IPS DF 6.9 (cell line): ENCODE results near the gene KLHL3.

Source experiments
- DNase-seq: peaks from one replicate; pipeline ENCODE4 v3.0.0-alpha.2; 2013; ENCODE audit warnings: low read depth, low spot score
- H3K27ac ChIP-seq: one replicate; pipeline ENCODE4 v1.5.1; 2013; ENCODE audit warnings: low read length, control low read depth
- H3K27me3 ChIP-seq: 2 replicates; pipeline ENCODE4 v1.6.1; 2013; ENCODE audit warnings: mild to moderate bottlenecking, low read length; ENCODE audit not compliant: control insufficient read depth, insufficient read depth
- H3K36me3 ChIP-seq: 2 replicates; pipeline ENCODE4 v1.6.1; 2013; ENCODE audit warnings: low read length; ENCODE audit not compliant: control insufficient read depth, insufficient read depth
- H3K4me1 ChIP-seq: 2 replicates; pipeline ENCODE4 v1.6.1; 2013; ENCODE audit warnings: low read length; ENCODE audit not compliant: control insufficient read depth, insufficient read depth
- H3K4me3 ChIP-seq: 2 replicates; pipeline ENCODE4 v1.5.1; 2013; ENCODE audit warnings: mild to moderate bottlenecking, low read length
- H3K9me3 ChIP-seq: 2 replicates; pipeline ENCODE4 v1.6.1; 2013; ENCODE audit warnings: low read length, inconsistent platforms; ENCODE audit not compliant: control insufficient read depth, insufficient read depth
- WGBS: extraction: QIAGEN DNeasy Blood & Tissue Kit; methylation state at CpG from one replicate; pipeline ENCODE4 v1.1.7; 2013; ENCODE audit warnings: mixed read lengths, missing lambda C conversion rate; ENCODE audit not compliant: insufficient read length, insufficient coverage; 5-methylcytosine and 5-hydroxymethylcytosine counted together

The KLHL3 gene

DNA sequence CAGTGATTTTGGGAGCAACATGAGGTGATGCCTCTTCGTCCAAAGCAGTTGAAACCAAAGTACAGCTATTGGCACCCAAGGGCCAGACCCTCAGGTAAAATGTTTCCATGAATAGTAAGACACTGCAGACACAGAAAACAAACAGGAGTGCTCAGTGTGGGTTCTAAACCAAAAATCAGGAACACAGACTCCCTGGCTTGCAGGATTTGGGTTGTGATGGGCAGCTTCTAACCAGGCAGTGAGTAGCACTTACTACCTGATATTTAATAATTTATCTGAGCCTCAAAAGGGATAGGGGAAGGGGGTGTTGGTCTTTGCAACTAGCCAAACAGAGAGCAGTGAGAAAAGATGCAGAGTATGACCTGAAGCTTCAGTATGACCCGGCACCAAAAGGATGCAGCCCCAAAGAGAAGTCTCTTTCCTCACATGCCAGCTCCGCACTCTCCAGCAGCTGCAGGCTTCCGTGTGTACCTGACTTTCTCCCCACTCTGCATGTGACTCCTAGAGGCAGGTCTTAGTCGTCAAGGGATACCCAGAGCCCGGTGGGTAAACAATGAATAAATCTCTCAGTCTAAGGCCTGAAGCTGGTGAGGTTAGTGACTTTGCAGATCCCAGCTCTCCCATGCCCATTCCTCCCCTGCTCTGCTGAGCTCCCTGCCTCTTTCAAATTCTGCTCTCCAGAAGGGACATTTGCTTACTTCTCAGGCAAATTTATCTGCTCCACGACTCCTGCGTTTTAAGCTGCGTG is 131.4 kb downstream of the KLHL3 start:
- Histone ChIP-seq H3K9me3 (no peaks in the 10 kb centered on the region), H3K4me3 (no peak overlapping the region), H3K27ac (no peak overlapping the region), H3K36me3 (no peaks in the 10 kb centered on the region), H3K4me1 (no peaks in the 10 kb centered on the region), H3K27me3 (no peaks in the 10 kb centered on the region)
- DNase-seq, result no peak
- WGBS, result no CpG with 5 or more reads among the region's 9 CpGs

- WGBS, result no CpG with 5 or more reads among the region's 1 CpG
- Histone ChIP-seq H3K9me3 (no peaks in the 10 kb centered on the region), H3K4me1 (no peaks in the 10 kb centered on the region), H3K36me3 (no peaks in the 10 kb centered on the region), H3K27ac (no peak overlapping the region), H3K4me3 (no peak overlapping the region), H3K27me3 (no peaks in the 10 kb centered on the region)
- no peak for DNase-seq
These were observed 132.0 kb downstream of the KLHL3 start for GRCh38 chr5:137603891-137604290.

GRCh38 chr5:137603356-137603755 is 132.5 kb downstream of the KLHL3 start:
- DNase-seq, result no peak

DNA sequence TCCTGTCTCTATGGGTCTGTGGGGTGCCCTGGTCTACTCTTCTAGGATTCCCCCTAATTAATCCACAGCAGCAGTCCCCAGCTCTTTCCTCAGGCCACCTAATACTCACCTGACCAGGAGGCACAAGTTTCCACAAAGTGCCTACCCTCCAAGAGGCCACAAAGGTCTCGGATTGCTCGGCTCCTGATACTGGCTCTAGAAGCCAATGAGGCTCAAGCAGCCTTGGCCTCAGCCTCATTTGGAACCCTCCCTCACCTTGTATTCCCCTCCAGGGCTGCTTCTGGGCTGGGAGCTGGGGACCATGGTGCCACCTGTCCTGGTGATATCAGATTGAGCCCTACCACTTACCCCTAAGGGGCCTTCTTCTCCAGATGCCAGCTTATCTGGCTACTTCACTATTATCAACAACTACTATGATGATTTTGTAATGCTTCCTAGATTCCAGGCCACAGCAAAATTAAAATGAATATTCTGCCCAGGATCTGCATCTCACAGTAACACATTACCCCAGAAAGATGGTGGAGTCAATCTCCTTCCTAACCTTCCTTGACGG is 133.1 kb downstream of the KLHL3 start:
- Histone ChIP-seq H3K4me3 (no peak overlapping the region), H3K9me3 (no peaks in the 10 kb centered on the region), H3K4me1 (no peaks in the 10 kb centered on the region), H3K36me3 (no peaks in the 10 kb centered on the region), H3K27me3 (no peaks in the 10 kb centered on the region), H3K27ac (no peak overlapping the region)
- no CpG with 5 or more reads among the region's 3 CpGs for WGBS
- DNase-seq, result no peak

More at GRCh38 chr5:137603356-137603755, 132.5 kb downstream of the KLHL3 start:
- Histone ChIP-seq H3K36me3 (no peaks in the 10 kb centered on the region), H3K27me3 (no peaks in the 10 kb centered on the region), H3K4me3 (no peak overlapping the region), H3K27ac (no peak overlapping the region), H3K4me1 (no peaks in the 10 kb centered on the region), H3K9me3 (no peaks in the 10 kb centered on the region)
- no CpG with 5 or more reads among the region's 6 CpGs for WGBS

GRCh38 chr5:137600721-137601360 is 135.0 kb downstream of the KLHL3 start:
- DNase-seq, result no peak

DNA sequence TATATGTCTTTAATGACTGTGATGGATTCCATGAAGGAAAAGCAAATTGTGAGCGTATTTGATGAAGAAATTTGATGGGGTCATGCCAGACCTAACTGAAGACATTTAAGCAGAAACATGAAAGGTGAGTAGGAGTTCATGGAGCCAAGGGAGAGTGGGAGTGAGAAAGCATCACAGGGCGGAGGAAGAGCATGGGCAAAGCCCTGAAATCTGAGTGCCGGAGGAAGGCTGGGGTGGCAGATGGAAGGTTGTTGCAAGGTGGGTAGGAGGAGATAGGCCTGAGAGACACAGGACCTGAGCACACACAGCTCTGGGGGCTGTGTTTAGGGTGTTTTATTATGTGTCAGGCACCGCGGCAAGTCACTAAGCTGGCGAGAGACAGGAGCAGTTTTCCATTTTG is 136.4 kb downstream of the KLHL3 start:
- no peak for DNase-seq
- Histone ChIP-seq H3K4me1 (no peaks in the 10 kb centered on the region), H3K9me3 (no peaks in the 10 kb centered on the region), H3K27me3 (no peaks in the 10 kb centered on the region), H3K27ac (no peak overlapping the region), H3K36me3 (no peaks in the 10 kb centered on the region), H3K4me3 (no peak overlapping the region)
- WGBS, result no CpG with 5 or more reads among the region's 6 CpGs

More at GRCh38 chr5:137600721-137601360, 135.0 kb downstream of the KLHL3 start:
- Histone ChIP-seq H3K27ac (no peak overlapping the region), H3K27me3 (no peaks in the 10 kb centered on the region), H3K4me1 (no peaks in the 10 kb centered on the region), H3K9me3 (no peaks in the 10 kb centered on the region), H3K36me3 (no peaks in the 10 kb centered on the region), H3K4me3 (no peak overlapping the region)
- whole genome bisulfite sequencing, result no CpG with 5 or more reads among the region's 6 CpGs

- Histone ChIP-seq H3K9me3 (no peaks in the 10 kb centered on the region), H3K27me3 (no peaks in the 10 kb centered on the region), H3K4me3 (no peak overlapping the region), H3K36me3 (no peaks in the 10 kb centered on the region), H3K27ac (no peak overlapping the region), H3K4me1 (no peaks in the 10 kb centered on the region)
- no peak for DNase-seq
- WGBS, result no CpG with 5 or more reads among the region's 6 CpGs
These were observed 137.5 kb downstream of the KLHL3 start for GRCh38 chr5:137598399-137598798.

- H3K36me3 ChIP-seq, result no peaks in the 10 kb centered on the region
- WGBS, result 100% methylated on average over 1 of the region's 3 CpGs
- no peak for DNase-seq
- H3K9me3 ChIP-seq, result no peaks in the 10 kb centered on the region
- H3K4me3 ChIP-seq, result no peak overlapping the region
- no peaks in the 10 kb centered on the region for H3K4me1 ChIP-seq
- H3K27ac ChIP-seq, result no peak overlapping the region
- no peaks in the 10 kb centered on the region for H3K27me3 ChIP-seq
These were observed 138.9 kb downstream of the KLHL3 start for GRCh38 chr5:137596941-137597340.

DNA sequence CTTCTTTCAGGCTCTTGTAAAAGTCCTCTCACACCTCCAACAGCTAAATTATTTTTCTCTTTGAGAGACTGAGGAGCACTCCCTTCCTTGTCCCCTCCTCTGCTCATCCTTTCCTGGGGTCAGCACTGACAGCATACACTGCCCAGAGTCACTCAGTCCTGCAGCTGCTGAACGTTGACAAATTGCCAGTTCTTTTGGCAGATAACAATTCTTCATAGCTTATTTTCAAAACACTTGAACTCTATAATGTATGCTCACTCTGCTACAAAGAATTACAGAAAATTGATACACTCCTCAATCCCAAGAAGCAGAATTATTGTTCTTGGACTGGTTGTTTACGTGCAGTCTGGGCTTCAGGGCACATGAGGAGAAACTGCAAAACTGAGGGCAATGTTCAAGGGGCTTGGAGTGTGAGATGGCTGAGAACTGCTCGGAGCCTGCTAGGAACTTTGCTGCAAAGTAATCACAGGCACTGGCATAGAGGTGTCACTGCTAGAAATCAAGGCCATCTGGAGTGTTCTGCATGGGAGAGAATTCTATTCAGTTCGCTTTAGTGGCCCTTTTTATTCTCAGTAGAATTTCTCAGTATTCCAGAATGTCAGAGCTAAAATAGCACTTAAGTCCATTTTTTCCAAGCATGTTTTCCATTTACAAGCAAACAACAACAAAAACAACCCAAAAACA is 140.4 kb downstream of the KLHL3 start:
- Histone ChIP-seq H3K4me3 (no peak overlapping the region), H3K4me1 (no peaks in the 10 kb centered on the region), H3K27ac (no peak overlapping the region), H3K27me3 (no peaks in the 10 kb centered on the region), H3K36me3 (no peaks in the 10 kb centered on the region), H3K9me3 (no peaks in the 10 kb centered on the region)
- no peak for DNase-seq
- WGBS, result no CpG with 5 or more reads among the region's 4 CpGs

- H3K27ac ChIP-seq, result no peak overlapping the region
- no peaks in the 10 kb centered on the region for H3K36me3 ChIP-seq
- H3K9me3 ChIP-seq, result no peaks in the 10 kb centered on the region
- WGBS, result no CpG with 5 or more reads among the region's 2 CpGs
- no peak overlapping the region for H3K4me3 ChIP-seq
- H3K4me1 ChIP-seq, result no peaks in the 10 kb centered on the region
- no peak for DNase-seq
- H3K27me3 ChIP-seq, result no peaks in the 10 kb centered on the region
These were observed 141.2 kb downstream of the KLHL3 start for GRCh38 chr5:137594717-137595116.
